Pons (tissue), 1 donor: ENCODE results near the gene KSR1.

Source experiments
- DNase-seq: peaks from one replicate; pipeline ENCODE4 v3.0.0-alpha.2; 2016; ENCODE audit warnings: low spot score

Gene KSR1

GRCh38 chr17:27569884-27570577, 113.8 kb downstream of the KSR1 start:
- DNase-seq, result no peak

GRCh38 chr17:27570578-27570914, 114.3 kb downstream of the KSR1 start:
- DNase-seq, result no peak

GRCh38 chr17:27571563-27572352, 115.5 kb downstream of the KSR1 start:
- DNase-seq, result no peak

DNA sequence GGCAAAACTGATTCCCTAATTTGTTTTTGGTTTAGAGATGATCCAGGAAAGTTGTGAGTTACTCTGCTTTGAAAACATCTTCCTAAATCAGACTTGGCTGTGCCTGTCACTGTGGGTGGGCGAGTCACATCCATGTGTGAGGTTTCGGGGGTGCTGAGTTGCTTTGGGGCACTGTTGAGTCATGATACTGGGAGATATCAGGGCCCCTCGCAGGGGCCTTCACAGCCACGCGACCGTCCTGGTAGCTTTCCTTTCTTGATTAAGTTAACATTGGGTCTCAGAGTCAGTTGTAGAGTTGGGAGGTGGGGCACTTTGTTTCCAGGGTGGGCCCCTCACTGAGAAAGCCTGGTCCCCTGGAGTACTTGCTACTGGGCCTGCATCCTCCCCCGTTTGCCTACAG, 116.4 kb downstream of the KSR1 start:
- DNase-seq, result no peak

DNA sequence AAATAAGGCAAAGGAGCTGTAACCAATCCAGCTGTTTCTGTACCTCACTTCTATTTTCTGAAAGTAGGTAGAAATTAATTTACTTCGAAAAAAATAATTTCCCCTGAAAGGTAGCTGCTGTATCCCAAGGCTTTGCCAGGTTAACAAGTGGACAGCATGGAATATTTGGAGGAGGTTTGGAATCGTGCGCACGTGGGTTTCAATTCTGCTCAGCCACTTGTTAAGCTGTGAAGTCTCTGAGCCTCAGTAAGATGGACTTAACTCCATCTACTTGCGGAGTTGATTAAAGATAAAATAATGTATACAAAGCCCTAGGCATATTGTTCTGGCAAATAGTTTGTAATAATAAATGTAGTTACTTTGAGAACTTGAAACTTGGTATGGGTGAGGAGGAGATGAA, 117.3 kb downstream of the KSR1 start:
- no peak for DNase-seq

DNA sequence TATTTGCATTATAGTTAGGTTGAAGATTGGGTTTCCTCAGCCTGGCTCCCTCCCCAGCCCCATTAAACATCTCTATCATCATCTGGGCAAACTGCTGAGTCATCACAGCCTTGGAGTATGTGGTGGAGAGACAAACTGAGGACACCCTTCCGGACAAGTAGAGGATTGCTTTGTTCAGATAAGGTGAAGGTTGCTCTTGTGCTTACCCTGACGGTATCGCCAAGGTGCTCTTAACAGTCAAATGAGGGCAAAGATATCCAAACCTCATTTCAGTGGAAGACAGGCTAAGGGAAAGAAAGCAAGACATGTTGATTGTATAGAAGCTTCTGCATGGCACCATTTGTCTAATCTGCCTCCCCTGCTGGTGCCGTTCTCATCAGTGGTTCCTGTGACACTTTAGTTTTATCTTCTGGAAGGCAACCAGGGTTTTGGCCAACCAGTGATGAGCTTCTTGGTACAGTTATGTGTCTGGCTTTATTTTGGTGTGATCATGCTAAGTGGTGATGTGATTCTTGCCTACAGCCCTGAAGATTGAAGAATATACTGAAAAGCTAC, 117.8 kb downstream of the KSR1 start:
- peak; percentile 25 for DNase-seq

DNA sequence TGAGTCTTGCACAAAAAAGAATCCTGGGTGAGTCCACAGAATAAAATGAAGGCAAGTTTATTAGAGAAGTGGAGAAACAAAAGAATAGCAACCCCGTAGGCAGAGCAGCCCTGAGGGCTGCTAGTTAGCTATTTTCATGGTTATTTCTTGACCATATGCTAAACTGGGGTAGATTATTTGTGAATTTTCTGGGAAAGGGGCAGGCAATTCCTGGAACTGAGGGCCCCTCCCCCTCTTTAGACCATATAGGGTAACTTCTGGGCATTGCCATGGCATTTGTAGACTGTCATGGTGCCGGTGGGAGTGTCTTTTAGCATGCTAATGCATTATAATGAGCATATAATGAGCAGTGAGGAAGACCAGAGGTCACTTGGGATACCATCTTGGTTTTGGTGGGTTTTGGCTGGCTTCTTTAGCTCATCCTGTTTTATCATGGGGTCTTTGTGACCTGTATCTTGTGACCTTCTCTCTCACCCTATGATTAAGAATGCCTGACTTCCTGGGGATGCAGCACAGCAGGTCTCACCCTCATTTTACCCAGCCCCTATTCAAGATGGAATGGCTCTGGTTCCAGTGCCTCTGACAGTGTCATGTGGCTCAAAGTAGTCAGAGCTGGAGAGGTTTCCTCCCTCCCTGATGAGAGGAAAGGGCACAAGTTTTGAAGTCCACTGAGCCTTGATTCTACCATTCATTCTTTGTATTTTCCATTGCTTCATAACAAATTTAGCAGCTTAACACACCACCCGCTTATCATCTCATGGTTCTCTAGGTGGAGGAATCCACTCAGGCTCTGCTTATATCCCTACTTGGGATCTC, 119.1 kb downstream of the KSR1 start:
- no peak for DNase-seq

- no peak for DNase-seq
Measured at GRCh38 chr17:27575912-27576252, 119.6 kb downstream of the KSR1 start.

GRCh38 chr17:27576477-27577083, 120.3 kb downstream of the KSR1 start:
- peak; percentile 73 for DNase-seq

DNA sequence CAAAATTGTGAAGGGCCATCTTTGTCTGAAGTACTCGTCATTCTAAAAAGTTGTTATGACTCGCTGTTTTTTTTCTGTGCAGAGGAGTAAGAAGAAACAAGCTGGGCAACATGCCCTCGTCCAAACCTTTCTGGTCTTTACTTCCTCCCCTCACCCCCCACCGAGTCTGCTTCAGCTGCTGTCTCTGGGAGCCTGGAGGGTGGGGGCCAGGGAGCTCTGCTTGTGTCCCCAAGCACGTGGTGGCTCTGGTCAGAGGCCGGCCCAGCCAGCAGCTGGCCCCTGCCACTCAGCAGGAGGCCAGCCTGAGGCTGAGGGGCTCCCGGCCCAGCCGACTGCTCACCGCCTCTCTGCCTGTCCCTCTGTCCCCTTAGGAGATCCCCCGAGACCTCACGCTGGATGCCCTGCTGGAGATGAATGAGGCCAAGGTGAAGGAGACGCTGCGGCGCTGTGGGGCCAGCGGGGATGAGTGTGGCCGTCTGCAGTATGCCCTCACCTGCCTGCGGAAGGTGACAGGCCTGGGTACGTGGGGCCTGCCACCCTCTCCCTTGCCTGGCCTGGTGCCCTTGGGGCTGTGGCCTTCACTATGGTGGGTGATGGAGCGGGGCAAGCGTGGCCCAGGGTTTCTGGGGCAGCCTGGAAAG, 121.0 kb downstream of the KSR1 start:
- peak; percentile 82 for DNase-seq

DNA sequence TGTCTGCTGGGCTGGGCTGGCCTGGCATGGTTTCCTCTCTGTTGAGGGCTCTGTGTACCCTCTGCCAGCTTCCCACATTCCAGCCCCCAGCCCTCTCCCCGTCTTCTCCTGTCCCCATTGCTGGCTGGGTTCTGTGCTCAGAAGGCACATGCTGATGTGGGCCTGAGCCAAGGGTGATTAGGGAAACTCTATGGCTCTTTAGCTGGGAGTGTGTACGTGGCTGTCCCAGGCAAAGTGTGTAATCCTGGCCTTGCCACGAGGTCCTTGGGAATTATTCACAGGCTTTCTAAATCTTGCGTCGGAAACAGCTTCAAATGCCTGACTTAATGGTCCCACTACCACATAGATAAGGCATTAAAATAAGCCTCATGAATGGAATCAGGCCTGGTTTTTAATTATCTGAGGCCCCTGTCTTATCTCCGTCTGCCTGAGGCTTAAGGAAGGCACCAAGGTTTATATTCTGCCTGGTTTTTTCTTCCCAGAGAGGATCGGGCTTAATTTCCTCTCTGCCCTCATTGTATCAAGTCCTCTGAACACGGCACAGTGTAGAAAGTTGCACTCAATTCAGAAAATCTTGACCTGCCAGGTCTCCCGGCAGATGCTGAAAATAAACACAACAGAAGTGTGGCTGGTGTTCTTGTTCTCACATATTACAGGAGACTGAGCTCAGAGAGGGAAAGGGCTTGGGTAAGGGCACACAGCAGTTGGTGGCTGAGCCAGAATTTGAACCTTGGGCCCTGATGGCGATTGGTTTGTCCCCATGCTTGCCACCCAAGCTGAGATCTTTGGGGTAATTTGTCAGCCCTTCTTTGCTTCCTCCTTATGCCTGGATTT, 121.9 kb downstream of the KSR1 start:
- no peak for DNase-seq

GRCh38 chr17:27578718-27579085, 122.5 kb downstream of the KSR1 start:
- no peak for DNase-seq

DNA sequence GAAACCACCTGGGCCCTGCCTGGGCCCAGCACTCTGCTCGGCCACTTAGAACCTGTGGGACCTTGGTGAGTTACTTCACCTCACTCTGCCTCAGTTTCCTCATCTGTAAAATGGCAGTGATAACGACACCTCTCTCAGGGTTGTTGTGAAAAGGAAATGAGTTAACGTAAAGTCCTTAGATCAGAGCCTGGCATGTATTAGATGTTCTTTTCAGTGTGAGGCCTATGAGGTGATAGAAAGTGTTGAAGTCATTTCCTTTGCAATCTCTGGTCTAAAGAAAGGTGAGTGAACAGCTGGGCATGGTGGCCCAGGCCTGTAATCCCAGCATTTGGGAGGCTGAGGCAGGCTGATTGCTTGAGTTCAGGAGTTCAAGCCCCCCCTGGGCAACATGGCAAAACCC, 123.1 kb downstream of the KSR1 start:
- DNase-seq, result no peak

DNA sequence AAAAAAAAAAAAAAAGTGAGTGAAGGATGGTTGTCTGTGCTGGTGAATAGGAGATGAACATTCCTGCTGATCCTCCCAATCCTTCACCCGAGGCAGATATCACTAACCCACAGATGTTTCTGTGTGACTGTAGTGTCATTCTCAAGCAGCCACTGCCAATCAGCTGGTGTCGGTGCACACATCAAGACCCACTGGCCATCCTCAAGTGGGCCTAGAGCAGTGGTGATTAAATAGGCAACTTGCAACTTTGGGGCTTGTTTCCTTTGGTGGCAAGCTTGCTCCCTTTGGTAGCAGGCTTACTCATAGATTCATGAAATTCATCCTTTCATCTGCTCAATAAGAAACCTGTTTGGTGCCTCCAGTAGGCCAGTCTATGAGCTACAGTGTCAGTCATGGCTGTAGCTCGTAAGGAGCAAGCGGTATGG, 123.7 kb downstream of the KSR1 start:
- DNase-seq, result no peak

DNA sequence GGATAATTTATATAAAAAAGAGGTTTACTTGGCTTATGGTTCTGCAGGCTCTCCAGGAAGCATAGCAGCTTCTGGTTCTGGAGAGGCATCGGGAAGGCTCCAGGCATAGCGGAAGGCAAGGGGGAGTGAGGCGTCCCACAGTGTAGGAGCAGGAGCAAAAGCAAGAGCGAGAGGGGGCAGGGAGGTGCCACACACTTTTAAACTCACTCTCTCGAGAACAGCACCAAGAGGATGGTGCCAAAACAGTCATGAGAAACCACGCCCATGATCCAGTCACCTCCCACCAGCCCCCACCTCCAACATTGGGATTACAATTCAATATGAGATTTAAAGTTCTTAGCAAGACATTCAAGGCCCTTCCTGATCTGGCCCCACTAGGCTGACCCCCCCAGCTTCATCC, 124.8 kb downstream of the KSR1 start:
- no peak for DNase-seq

DNA sequence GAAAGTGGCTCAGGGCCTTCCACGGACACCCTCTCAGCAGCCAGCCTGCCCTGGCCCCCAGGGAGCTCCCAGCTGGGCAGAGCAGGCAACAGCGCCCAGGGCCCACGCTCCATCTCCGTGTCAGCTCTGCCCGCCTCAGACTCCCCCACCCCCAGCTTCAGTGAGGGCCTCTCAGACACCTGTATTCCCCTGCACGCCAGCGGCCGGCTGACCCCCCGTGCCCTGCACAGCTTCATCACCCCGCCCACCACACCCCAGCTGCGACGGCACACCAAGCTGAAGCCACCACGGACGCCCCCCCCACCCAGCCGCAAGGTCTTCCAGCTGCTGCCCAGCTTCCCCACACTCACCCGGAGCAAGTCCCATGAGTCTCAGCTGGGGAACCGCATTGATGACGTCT, 126.4 kb downstream of the KSR1 start:
- DNase-seq, result no peak

GRCh38 chr17:27585153-27585681, 129.0 kb downstream of the KSR1 start:
- DNase-seq, result no peak

- no peak for DNase-seq
Measured at GRCh38 chr17:27585792-27586191, 129.5 kb downstream of the KSR1 start.

DNA sequence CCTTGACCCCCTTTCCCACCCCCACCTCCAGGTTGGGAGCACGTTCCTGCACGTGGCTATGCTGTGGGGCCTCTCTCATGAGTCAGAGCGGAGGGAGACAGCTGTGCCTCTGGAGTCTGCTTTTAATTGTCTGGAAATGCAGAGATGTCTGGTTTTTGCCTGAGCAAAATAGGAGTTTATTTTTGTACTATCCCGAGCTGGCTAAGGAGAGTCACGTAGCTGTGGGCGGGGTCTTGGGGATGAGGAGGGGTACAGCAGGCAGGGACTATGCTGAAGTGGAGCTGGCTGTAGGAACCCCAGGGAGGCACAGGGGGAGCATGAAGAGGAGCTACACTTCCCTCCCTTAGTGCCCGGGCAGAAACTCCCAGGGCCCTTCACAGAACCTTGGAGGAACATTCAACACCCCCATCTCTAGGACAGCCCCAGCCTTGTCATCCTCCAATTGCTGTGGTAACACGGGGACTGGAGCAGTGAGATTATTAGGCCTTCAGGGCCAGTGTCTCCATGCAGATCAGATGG, 130.0 kb downstream of the KSR1 start:
- DNase-seq, result no peak

DNA sequence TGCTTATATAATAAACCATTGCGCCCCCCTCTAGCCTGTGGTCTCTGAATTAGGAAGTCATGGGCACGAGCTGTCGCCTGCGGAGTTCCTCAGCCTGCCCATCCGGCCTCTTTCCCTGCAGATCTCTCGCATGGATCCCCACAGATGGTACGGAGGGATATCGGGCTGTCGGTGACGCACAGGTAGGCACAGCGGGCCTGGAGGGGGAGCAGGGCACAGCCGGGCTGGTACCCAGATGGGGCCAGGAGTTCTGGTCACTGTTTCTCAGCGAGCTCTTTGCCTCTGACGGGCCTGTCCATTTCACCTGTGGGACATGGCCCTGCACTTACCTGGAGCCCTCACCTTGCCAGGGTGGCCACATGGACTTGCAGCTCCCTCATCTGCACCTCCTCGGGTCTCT, 132.1 kb downstream of the KSR1 start:
- DNase-seq, result no peak
